Activated T-cell treated with anti-CD3 and anti-CD28 coated beads, Interleukin-2, amount 50 U/mL, for 72 hours (primary cell): ENCODE measurements around the gene ZNF284. TPM values are rescaled to one million over a fixed set of nuclear protein-coding genes. Genes with fewer than 3 reads are reported as not detected.
"Not testable (repeated sequence)": the region's sequence is repeated elsewhere in the genome, so short reads cannot be mapped to it uniquely, and the experiment has no call there.

Experiments
- ATAC-seq, 2 donors: fragments of 150-1000 bp; cut with Tn5 transposase; replicated peaks in 1 of 2; 2 replicates each; pipeline ENCODE4 v1.10.0; 2021; ENCODE audit warnings: moderate library complexity in 2 of 2, mild to moderate bottlenecking in 1 of 2
- DNase-seq, 2 donors: peaks; one replicate each; pipeline ENCODE4 v3.0.0; 2021 to 2022; ENCODE audit warnings: mixed read lengths in 1 of 2
- H3K27ac Mint-ChIP-seq: one replicate; pipeline ENCODE4 v1.8.0; 2022; ENCODE audit warnings: mild to moderate bottlenecking, moderate library complexity, mixed read lengths
- H3K27me3 Mint-ChIP-seq: one replicate; pipeline ENCODE4 v1.8.0; 2022; ENCODE audit warnings: low read depth, mixed read lengths
- H3K36me3 Mint-ChIP-seq, 2 donors: one replicate each; pipeline ENCODE4 v1.8.0; 2022; ENCODE audit warnings: mixed read lengths in 2 of 2, mild to moderate bottlenecking in 1 of 2; ENCODE audit not compliant: insufficient read depth in 2 of 2
- H3K4me1 Mint-ChIP-seq: one replicate; pipeline ENCODE4 v1.8.0; 2022; ENCODE audit warnings: low read depth, mixed read lengths
- H3K4me3 Mint-ChIP-seq, 2 donors: one replicate each; pipeline ENCODE4 v1.8.0; 2022; ENCODE audit warnings: mild to moderate bottlenecking in 2 of 2, mixed read lengths in 2 of 2, moderate library complexity in 2 of 2
- H3K9me3 Mint-ChIP-seq, 2 donors: one replicate each; pipeline ENCODE4 v1.8.0; 2022; ENCODE audit warnings: mixed read lengths in 2 of 2
- total RNA-seq, 2 donors: library from RNA; stranded (reverse); gene quantifications; one replicate each; pipeline ENCODE4 v1.2.3, GENCODE V29; 2022

ZNF284 gene
- total RNA-seq, 2 donors from 2014 or later, result 3.3 TPM

GRCh38 chr19:44121162-44121561 lies 49.2 kb downstream of the ZNF284 start:
- not testable (repeated sequence) for DNase-seq, H3K4me3 Mint-ChIP-seq, H3K4me1 Mint-ChIP-seq, H3K27ac Mint-ChIP-seq, ATAC-seq, H3K27me3 Mint-ChIP-seq
- Mint-ChIP-seq H3K36me3 (peaks cover 52 to 81% of the 10 kb centered on the region in 2 donors), H3K9me3 (peaks cover 25 to 30% of the 10 kb centered on the region in 2 donors)

- peaks cover 19 to 37% of the 10 kb centered on the region in 2 donors for H3K36me3 Mint-ChIP-seq
- ATAC-seq (no peak), DNase-seq (no peak)
- no peaks in the 10 kb centered on the region for H3K4me1 Mint-ChIP-seq
- H3K27ac Mint-ChIP-seq, result no peak overlapping the region
- H3K9me3 Mint-ChIP-seq, result peaks cover 12 to 19% of the 10 kb centered on the region in 2 donors
- H3K4me3 Mint-ChIP-seq, result no peak overlapping the region
- H3K27me3 Mint-ChIP-seq, result no peaks in the 10 kb centered on the region
These were observed 60.0 kb downstream of the ZNF284 start for GRCh38 chr19:44131955-44132354.

Other genes starting within 250 kb of the ZNF284 start
- gene ZNF283, start 244.8 kb upstream of the ZNF284 start, total RNA-seq, result 1 to 10 TPM; 6.9 to 7.3 TPM
- 1 to 10 TPM; 1.6 to 3.3 TPM for gene ZNF404, start 188.2 kb upstream of the ZNF284 start, total RNA-seq
- gene ZNF45, start 136.9 kb upstream of the ZNF284 start, total RNA-seq, result 10 to 100 TPM; 11.4 to 13.9 TPM
- gene ZNF221, start 120.9 kb upstream of the ZNF284 start, total RNA-seq, result 1 to 10 TPM; 3.4 to 3.5 TPM
- 1 to 10 TPM; 6.0 to 7.5 TPM for gene ZNF155, start 88.0 kb upstream of the ZNF284 start, total RNA-seq
- gene ZNF230, start 69.2 kb upstream of the ZNF284 start, total RNA-seq, result 1 to 10 TPM; 5.5 to 5.8 TPM
- 1 to 10 TPM; 2.7 to 3.0 TPM for gene ZNF222, start 46.8 kb upstream of the ZNF284 start, total RNA-seq
- gene ZNF223, start 20.1 kb upstream of the ZNF284 start, total RNA-seq, result 1 to 10 TPM in 1 of 2 donors, under 1 TPM in 1; 0.81 to 2.5 TPM
- 10 to 100 TPM; 23.6 to 26.3 TPM for gene ZNF224, start 22.2 kb downstream of the ZNF284 start, total RNA-seq
- 1 to 10 TPM; 1.9 to 3.0 TPM for gene ZNF225, start 41.2 kb downstream of the ZNF284 start, total RNA-seq
- 1 to 10 TPM; 6.2 to 8.5 TPM for gene ZNF234, start 69.4 kb downstream of the ZNF284 start, total RNA-seq
- 10 to 100 TPM; 15.3 to 16.3 TPM for gene ZNF226, start 92.9 kb downstream of the ZNF284 start, total RNA-seq
- 10 to 100 TPM; 31.5 to 36.6 TPM for gene ZNF227, start 140.4 kb downstream of the ZNF284 start, total RNA-seq
- gene ZNF233, start 187.7 kb downstream of the ZNF284 start, total RNA-seq, result under 1 TPM; 0.28 to 0.38 TPM
- 1 to 10 TPM; 4.7 to 6.2 TPM for gene ZNF235, start 232.9 kb downstream of the ZNF284 start, total RNA-seq